T-helper 1 cell treated with Interleukin-12 subunit alpha and Interleukin-12 subunit beta and Interleukin-4 antibody, amounts not matched to agents 30 μg/mL and 1 μg/mL, for 36 hours (primary cell): Measurements from ENCODE around the gene RPTOR.
A peak's percentile ranks its signal among the peaks of the same experiment; 100 is the strongest.
"Not testable (repeated sequence)": the region's sequence is repeated elsewhere in the genome, so short reads cannot be mapped to it uniquely, and the experiment has no call there.

Experiments
- H3K27ac Mint-ChIP-seq: one replicate; pipeline ENCODE4 v1.8.0; 2021; ENCODE audit warnings: mild to moderate bottlenecking, mixed read lengths
- H3K27me3 Mint-ChIP-seq: one replicate; pipeline ENCODE4 v1.8.0; 2021; ENCODE audit warnings: low read depth, mixed read lengths
- H3K36me3 Mint-ChIP-seq: one replicate; pipeline ENCODE4 v1.8.0; 2021; ENCODE audit warnings: low read depth, mixed read lengths
- H3K4me1 Mint-ChIP-seq: one replicate; pipeline ENCODE4 v1.8.0; 2021; ENCODE audit warnings: low read depth, mixed read lengths
- H3K4me3 Mint-ChIP-seq: one replicate; pipeline ENCODE4 v1.8.0; 2021; ENCODE audit warnings: mild to moderate bottlenecking, moderate library complexity, mixed read lengths
- H3K9me3 Mint-ChIP-seq: one replicate; pipeline ENCODE4 v1.8.0; 2021; ENCODE audit warnings: mixed read lengths

RPTOR gene

DNA sequence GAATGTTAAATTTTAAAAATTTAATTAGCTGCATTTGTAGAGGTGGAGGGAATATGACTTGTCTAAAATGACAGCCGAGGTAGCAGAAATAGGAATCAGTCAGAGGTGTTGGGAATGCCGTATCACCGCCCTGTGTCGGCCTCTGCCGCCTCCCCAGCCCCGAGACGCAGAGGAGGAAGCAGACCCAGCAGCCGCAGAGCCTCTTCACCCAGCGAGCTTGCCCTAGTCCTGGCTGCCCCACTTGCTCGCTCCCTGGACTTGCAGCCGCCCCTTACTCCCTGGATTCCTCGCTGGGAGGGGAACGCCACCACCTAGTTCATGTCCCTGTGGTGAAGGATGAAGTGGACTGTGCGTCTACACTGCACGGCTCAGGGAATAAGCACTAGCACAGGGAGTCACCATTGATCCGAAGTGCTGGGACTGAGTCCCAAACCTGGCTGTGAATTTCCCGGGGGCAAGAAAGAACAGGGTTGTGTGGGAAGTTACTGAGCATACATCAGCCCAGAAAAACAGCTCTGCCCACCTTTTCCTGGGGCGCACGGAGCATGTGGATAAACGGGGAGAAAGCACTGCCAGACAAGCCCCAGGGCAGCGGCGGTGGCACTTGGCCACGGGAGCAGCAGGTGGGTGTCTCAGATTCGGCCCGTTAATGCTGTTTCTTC lies 76.8 kb downstream of the RPTOR start:
- Mint-ChIP-seq H3K9me3 (no peaks in the 10 kb centered on the region), H3K4me1 (peaks cover 31% of the 10 kb centered on the region), H3K27ac (peak overlapping the region; percentile 37), H3K36me3 (peaks cover 6% of the 10 kb centered on the region), H3K4me3 (no peak overlapping the region), H3K27me3 (no peaks in the 10 kb centered on the region)

GRCh38 chr17:80621997-80622357 lies 77.3 kb downstream of the RPTOR start:
- H3K36me3 Mint-ChIP-seq = peaks cover 9% of the 10 kb centered on the region
- H3K4me3 Mint-ChIP-seq = peak overlapping the region; percentile 28
- H3K27me3 Mint-ChIP-seq = no peaks in the 10 kb centered on the region
- H3K27ac Mint-ChIP-seq = peak overlapping the region; percentile 37
- no peaks in the 10 kb centered on the region for H3K9me3 Mint-ChIP-seq
- H3K4me1 Mint-ChIP-seq = peaks cover 31% of the 10 kb centered on the region

DNA sequence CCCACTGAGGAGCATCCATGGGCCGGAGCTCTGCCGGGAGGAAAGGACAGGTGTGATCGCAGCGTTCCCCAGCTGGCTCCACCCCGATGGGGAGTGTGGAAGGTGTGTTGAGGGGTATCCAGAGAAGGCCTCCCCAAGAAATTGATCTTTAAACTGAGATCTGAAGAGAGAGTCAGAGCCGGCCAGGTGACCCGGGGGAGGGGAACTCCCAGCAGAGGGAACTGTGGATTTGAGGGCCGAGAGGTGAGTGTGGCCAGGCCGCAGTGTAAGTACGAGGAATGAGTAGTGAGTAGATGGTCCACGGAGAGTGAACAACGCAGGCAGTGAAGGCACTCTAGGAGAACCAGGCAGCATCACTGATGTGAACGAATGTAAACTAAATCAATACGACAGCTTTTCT lies 80.2 kb downstream of the RPTOR start:
- H3K27me3 Mint-ChIP-seq = no peaks in the 10 kb centered on the region
- H3K4me1 Mint-ChIP-seq = peaks cover 29% of the 10 kb centered on the region
- H3K27ac Mint-ChIP-seq = no peak overlapping the region
- peaks cover 12% of the 10 kb centered on the region for H3K36me3 Mint-ChIP-seq
- no peaks in the 10 kb centered on the region for H3K9me3 Mint-ChIP-seq
- no peak overlapping the region for H3K4me3 Mint-ChIP-seq

- Mint-ChIP-seq H3K27ac (no peak overlapping the region), H3K4me3 (no peak overlapping the region), H3K4me1 (peaks cover 29% of the 10 kb centered on the region), H3K36me3 (peaks cover 12% of the 10 kb centered on the region), H3K27me3 (no peaks in the 10 kb centered on the region), H3K9me3 (no peaks in the 10 kb centered on the region)
Measured at GRCh38 chr17:80625627-80626026, 81.0 kb downstream of the RPTOR start.

DNA sequence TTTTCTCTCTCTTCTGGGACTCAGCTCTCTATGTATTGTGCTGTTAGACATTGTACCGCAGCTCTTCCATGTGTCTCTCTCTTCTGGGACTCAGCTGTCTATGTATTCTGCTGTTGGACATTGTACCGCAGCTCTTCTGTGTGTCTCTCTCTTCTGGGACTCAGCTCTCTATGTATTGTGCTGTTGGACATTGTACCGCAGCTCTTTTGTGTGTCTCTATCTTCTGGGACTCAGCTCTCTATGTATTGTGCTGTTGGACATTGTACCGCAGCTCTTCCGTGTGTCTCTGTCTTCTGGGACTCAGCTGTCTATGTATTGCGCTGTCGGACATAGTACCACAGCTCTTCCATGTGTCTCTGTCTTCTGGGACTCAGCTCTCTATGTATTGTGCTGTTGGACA lies 84.2 kb downstream of the RPTOR start:
- not testable (repeated sequence) for H3K9me3 Mint-ChIP-seq, H3K27me3 Mint-ChIP-seq, H3K4me3 Mint-ChIP-seq, H3K27ac Mint-ChIP-seq
- Mint-ChIP-seq H3K4me1 (peaks cover 11% of the 10 kb centered on the region), H3K36me3 (peaks cover 21% of the 10 kb centered on the region)

DNA sequence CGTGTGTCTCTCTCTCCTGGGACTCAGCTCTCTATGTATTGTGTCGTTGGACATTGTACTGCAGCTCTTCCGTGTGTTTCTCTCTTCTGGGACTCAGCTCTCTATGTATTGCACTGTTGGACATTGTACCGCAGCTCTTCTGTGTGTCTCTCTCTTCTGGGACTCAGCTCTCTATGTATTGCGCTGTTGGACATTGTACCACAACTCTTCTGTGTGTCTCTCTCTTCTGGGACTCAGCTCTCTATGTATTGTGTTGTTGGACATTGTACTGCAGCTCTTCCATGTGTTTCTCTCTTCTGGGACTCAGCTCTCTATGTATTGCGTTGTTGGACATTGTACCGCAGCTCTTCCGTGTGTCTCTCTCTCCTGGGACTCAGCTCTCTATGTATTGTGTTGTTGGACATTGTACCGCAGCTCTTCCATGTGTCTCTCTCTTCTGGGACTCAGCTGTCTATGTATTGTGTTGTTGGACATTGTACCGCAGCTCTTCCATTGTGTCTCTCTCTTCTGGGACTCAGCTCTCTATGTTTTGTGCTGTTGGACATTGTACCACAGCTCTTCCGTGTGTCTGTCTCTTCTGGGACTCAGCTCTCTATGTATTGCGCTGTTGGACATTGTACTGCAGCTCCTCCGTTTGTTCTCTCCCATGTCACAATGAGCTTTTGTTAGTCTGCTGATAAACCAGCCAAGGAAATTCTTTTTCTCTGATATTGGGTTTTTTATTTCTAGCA lies 84.8 kb downstream of the RPTOR start:
- no peaks in the 10 kb centered on the region for H3K27me3 Mint-ChIP-seq
- peaks cover 11% of the 10 kb centered on the region for H3K4me1 Mint-ChIP-seq
- H3K9me3 Mint-ChIP-seq = no peaks in the 10 kb centered on the region
- no peak overlapping the region for H3K4me3 Mint-ChIP-seq
- no peak overlapping the region for H3K27ac Mint-ChIP-seq
- peaks cover 21% of the 10 kb centered on the region for H3K36me3 Mint-ChIP-seq

DNA sequence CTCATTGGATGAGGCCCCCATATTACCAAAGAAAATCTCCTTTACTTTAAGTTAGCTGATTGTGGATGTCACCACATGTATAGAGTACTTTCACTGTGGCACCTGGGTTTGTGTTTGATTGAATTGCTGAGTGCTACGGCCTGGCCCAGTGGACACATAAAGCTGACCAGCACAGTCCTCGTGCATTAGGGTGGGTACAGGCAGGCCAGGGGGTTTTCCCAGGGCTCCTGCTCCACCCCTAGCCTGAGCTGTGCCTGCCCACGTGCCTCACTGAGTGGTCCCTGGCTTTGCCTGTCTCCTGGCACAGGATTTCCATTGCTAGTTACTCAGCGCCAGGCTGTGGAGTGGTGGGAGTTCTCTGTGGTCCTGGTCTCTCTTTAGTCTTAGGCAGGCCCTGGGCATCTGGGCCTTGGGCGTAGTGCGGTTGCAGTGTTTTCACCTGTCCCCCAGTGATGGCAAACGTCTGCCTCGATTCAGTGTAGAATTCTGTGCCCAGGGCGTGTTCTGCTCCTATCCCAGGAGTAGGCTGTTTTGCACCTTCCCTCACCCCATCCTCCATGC lies 86.0 kb downstream of the RPTOR start:
- Mint-ChIP-seq H3K36me3 (peaks cover 22% of the 10 kb centered on the region), H3K4me1 (peaks cover 16% of the 10 kb centered on the region), H3K27me3 (no peaks in the 10 kb centered on the region), H3K9me3 (no peaks in the 10 kb centered on the region), H3K4me3 (no peak overlapping the region), H3K27ac (no peak overlapping the region)

GRCh38 chr17:80631142-80632045 lies 86.8 kb downstream of the RPTOR start:
- Mint-ChIP-seq H3K4me1 (peaks cover 22% of the 10 kb centered on the region), H3K9me3 (no peaks in the 10 kb centered on the region), H3K27ac (no peak overlapping the region), H3K4me3 (no peak overlapping the region), H3K36me3 (peaks cover 22% of the 10 kb centered on the region), H3K27me3 (no peaks in the 10 kb centered on the region)

DNA sequence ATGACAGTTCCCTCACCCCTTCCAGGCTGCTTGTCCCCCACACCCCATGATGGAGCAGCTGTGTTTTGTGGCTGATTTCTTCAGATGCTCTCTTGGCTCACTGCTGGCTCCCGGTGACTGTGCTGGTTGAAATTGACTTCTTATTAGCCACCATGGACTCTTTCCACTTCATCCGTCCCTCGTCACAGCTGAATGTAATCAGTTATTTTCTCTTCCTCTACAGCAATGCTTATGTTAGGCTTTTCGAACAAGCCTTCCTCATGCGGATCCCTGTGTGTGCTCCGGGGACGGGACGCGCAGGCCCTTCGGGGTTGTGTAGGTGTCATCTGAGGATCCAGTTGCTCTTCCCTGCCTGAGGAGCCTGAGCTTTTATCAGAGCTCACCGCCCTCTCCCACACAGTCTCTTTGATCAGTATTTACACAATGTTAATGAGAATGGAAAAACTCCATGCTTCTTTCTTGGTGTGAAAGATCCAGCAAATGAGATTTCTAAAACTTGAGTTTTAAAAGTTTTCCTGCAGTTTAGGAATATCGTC lies 87.5 kb downstream of the RPTOR start:
- Mint-ChIP-seq H3K36me3 (peaks cover 18% of the 10 kb centered on the region), H3K9me3 (no peaks in the 10 kb centered on the region), H3K4me3 (no peak overlapping the region), H3K4me1 (peaks cover 29% of the 10 kb centered on the region), H3K27ac (no peak overlapping the region), H3K27me3 (no peaks in the 10 kb centered on the region)

DNA sequence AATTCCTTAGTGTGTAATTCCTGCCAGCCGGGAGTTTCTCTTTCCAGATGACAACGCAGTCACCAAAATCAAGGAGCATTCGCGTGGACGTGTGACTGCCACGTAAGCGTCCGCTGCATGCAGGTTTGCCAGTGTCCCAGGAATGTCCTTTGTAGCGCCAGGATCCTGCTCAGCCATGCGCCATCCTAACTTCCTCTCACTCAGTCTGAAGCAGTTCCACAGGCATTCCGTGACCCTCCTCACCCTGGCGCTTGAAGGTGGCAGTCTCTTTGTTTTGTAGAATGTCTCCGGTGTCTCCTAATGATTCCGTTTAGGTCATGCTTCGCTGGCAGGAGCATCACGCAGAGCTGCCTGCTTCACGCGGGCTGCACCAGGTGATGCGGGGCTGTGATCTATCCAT lies 88.6 kb downstream of the RPTOR start:
- H3K4me3 Mint-ChIP-seq = no peak overlapping the region
- H3K4me1 Mint-ChIP-seq = peaks cover 34% of the 10 kb centered on the region
- H3K9me3 Mint-ChIP-seq = no peaks in the 10 kb centered on the region
- peaks cover 22% of the 10 kb centered on the region for H3K36me3 Mint-ChIP-seq
- H3K27ac Mint-ChIP-seq = no peak overlapping the region
- H3K27me3 Mint-ChIP-seq = no peaks in the 10 kb centered on the region

DNA sequence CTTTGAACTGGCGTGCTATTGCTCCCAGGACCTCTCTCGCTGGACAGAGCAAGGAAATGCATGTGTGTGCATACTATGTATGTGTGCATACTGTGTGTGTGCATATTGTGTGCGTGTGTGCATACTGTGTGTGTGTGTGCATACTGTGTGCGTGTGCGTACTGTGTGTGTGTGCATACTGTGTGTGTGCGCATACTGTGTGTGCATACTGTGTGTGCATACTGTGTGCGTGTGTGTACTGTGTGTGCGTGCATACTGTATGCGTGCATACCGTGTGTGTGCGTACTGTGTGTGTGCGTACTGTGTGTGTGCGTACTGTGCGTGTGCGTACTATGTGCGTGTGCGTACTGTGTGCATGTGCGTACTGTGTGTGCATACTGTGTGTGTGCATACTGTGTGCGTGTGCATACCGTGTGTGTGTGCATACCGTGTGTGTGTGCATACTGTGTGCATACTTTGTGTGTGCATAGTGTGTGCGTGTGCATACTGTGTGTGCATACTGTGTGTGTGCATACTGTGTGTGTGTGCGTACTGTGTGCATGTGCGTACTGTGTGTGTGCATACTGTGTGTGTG lies 89.4 kb downstream of the RPTOR start:
- Mint-ChIP-seq H3K9me3 (no peaks in the 10 kb centered on the region), H3K27me3 (no peaks in the 10 kb centered on the region), H3K4me1 (peaks cover 38% of the 10 kb centered on the region), H3K4me3 (no peak overlapping the region), H3K36me3 (peaks cover 22% of the 10 kb centered on the region), H3K27ac (no peak overlapping the region)

DNA sequence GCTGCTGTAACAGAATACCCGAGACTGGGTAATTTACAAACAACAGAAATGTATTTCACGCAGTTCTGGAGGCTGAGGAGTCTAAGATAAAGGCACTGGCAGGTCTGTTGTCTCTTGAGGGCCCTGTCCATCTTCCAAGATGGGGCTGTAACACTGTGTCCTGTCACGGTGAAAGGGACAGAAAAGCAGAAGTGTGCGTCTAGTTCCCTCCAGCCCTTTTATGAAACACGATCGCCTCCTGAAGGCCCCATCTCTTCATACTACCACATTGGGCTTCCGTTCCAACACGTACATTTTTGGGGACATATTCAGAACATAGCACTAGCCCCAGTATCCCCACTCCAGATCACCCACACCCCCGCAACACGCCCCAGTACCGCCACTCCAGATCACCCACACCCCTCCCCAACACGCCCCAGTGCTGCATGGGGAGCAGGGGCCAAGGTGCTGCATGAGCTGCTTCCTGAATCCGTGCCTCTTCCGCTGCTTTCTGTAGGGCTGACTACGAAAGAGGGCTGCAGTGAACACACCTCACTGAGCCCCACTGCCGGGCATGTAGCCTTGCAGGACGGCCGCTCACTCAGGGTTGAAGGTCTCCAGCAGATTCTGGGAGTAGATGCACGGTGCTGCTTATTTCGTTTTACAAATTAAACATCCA lies 91.9 kb downstream of the RPTOR start:
- Mint-ChIP-seq H3K27ac (peak overlapping the region; percentile 87), H3K4me3 (peak overlapping the region; percentile 62), H3K36me3 (peaks cover 29% of the 10 kb centered on the region), H3K9me3 (no peaks in the 10 kb centered on the region), H3K27me3 (no peaks in the 10 kb centered on the region), H3K4me1 (peaks cover 41% of the 10 kb centered on the region)

GRCh38 chr17:80637048-80637781 lies 92.6 kb downstream of the RPTOR start:
- Mint-ChIP-seq H3K27ac (peak overlapping the region; percentile 87), H3K9me3 (no peaks in the 10 kb centered on the region), H3K4me1 (peaks cover 39% of the 10 kb centered on the region), H3K27me3 (no peaks in the 10 kb centered on the region), H3K36me3 (peaks cover 25% of the 10 kb centered on the region), H3K4me3 (peak overlapping the region; percentile 62)
